ENCODE measurements around the gene PELO.
A peak's percentile ranks its signal among the peaks of the same experiment; 100 is the strongest.

The PELO gene

DNA sequence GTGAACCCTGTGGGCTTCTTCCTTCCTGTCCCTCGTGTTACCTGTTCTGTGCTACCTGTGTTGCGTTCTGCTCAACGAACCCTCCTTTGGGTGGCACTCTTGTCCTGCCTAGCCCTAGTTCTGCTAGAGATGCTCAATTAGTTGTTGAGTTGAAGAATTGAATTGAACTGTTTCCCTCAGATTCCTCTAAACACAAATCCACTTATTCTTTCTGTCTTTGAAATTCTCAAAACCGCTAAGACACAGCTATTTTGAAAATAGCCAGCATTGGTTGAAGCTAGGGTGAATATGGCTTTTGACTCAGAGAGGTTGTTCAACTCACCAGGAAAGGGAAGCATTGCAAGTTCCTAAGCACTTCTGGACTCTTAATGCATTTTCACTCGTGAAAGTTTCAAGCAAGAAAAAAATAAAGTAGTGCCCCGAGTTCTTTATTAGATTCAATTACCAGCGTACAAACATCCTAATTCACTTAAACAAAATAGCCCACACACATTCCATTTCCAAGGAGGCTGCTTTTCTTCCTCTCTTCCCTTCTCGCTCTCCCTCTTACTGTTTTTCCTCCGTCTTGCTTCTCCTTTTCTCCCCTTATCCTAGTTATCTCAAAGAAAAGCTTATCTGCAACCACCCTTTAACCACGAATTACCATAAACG lies 642 bp upstream of the PELO start:
- Histone ChIP-seq H4K20me1 (ENCODE audit: insufficient read depth, low read length) (no peaks in the 10 kb centered on the region), H3K9me3 (ENCODE audit: insufficient read depth, low read length, severe bottlenecking) (no peaks in the 10 kb centered on the region), H2AFZ (ENCODE audit: low read depth, low read length) (peak overlapping the region; percentile 73), H3K79me2 (ENCODE audit: insufficient read depth, low read length) (peaks cover 44% of the 10 kb centered on the region), H3K4me3 (ENCODE audit: low read depth in 1 of 2, low read length in 2 of 2) (peak overlapping the region; percentile 31 to 64; a peak in 3 of 4 replicates), H3K27ac (ENCODE audit: low read length) (peak overlapping the region; percentile 74), H3K27me3 (ENCODE audit: insufficient read depth, low read length, poor library complexity) (no peaks in the 10 kb centered on the region), H3K9ac (ENCODE audit: low read depth, low read length) (peak overlapping the region; percentile 63), H3K36me3 (ENCODE audit: insufficient read depth, low read length) (0 out of 2 replicates have a peak, but pooled peaks cover under 1% of the 10 kb centered on the region), H3K4me2 (ENCODE audit: insufficient read depth, low read length) (peak overlapping the region; percentile 70), H3K4me1 (ENCODE audit: insufficient read depth, low read length) (peaks cover 49% of the 10 kb centered on the region)
- DNase-seq (no peak), ATAC-seq (ENCODE audit: insufficient read depth, low read depth) (no peak)
- TF ChIP-seq, protein P1, sequence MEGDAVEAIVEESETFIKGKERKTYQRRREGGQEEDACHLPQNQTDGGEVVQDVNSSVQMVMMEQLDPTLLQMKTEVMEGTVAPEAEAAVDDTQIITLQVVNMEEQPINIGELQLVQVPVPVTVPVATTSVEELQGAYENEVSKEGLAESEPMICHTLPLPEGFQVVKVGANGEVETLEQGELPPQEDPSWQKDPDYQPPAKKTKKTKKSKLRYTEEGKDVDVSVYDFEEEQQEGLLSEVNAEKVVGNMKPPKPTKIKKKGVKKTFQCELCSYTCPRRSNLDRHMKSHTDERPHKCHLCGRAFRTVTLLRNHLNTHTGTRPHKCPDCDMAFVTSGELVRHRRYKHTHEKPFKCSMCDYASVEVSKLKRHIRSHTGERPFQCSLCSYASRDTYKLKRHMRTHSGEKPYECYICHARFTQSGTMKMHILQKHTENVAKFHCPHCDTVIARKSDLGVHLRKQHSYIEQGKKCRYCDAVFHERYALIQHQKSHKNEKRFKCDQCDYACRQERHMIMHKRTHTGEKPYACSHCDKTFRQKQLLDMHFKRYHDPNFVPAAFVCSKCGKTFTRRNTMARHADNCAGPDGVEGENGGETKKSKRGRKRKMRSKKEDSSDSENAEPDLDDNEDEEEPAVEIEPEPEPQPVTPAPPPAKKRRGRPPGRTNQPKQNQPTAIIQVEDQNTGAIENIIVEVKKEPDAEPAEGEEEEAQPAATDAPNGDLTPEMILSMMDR (IDR thresholded peaks at IDR 0.05; ENCODE audit: borderline replicate concordance, extremely low read depth, low read length, poor library complexity, severe bottlenecking) = peak; percentile 58
- TF ChIP-seq EZH2 (IDR thresholded peaks at IDR 0.05; ENCODE audit: borderline replicate concordance, low read depth, low read length, severe bottlenecking) = no peak

DNA sequence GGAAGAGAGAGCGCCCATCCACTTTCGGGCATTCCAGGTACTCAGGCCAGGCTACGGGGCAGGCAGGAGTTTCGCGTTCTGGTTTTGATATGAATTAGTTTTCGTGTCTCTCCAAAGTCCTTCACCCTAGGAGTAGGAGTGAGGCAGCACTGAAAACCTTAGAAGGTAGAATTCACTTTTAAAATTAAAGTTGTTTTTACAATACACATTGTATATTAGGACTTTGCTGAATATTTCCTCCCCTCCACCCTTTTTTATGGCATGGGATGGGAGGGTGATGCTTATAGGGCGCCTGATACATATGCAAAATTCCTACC lies 747 bp downstream of the PELO start:
- no peaks in the 10 kb centered on the region for H4K20me1 ChIP-seq (ENCODE audit: insufficient read depth, low read length)
- no peaks in the 10 kb centered on the region for H3K9me3 ChIP-seq (ENCODE audit: insufficient read depth, low read length, severe bottlenecking)
- peaks cover 61% of the 10 kb centered on the region for H3K4me1 ChIP-seq (ENCODE audit: insufficient read depth, low read length)
- DNase-seq (no peak), ATAC-seq (ENCODE audit: insufficient read depth, low read depth) (no peak)
- H3K27me3 ChIP-seq (ENCODE audit: insufficient read depth, low read length, poor library complexity) = no peaks in the 10 kb centered on the region
- H3K4me3 ChIP-seq (ENCODE audit: low read depth in 1 of 2, low read length in 2 of 2) = peak overlapping the region; percentile 31 to 64; a peak in 3 of 4 replicates
- peak overlapping the region; percentile 70 for H3K4me2 ChIP-seq (ENCODE audit: insufficient read depth, low read length)
- H2AFZ ChIP-seq (ENCODE audit: low read depth, low read length) = peak overlapping the region; percentile 73
- peaks cover 58% of the 10 kb centered on the region for H3K79me2 ChIP-seq (ENCODE audit: insufficient read depth, low read length)
- peak overlapping the region; percentile 63 for H3K9ac ChIP-seq (ENCODE audit: low read depth, low read length)
- 0 out of 2 replicates have a peak, but pooled peaks cover 5% of the 10 kb centered on the region for H3K36me3 ChIP-seq (ENCODE audit: insufficient read depth, low read length)
- peak overlapping the region; percentile 74 for H3K27ac ChIP-seq (ENCODE audit: low read length)
- TF ChIP-seq, protein P1 (IDR thresholded peaks at IDR 0.05; ENCODE audit: borderline replicate concordance, extremely low read depth, low read length, poor library complexity, severe bottlenecking) = no peak
- TF ChIP-seq EZH2 (IDR thresholded peaks at IDR 0.05; ENCODE audit: borderline replicate concordance, low read depth, low read length, severe bottlenecking) = no peak

- H3K4me3 ChIP-seq (ENCODE audit: low read depth in 1 of 2, low read length in 2 of 2) = peak overlapping the region; percentile 31 to 64; a peak in 3 of 4 replicates
- H3K4me2 ChIP-seq (ENCODE audit: insufficient read depth, low read length) = peak overlapping the region; percentile 70
- no peak for DNase-seq
- no peaks in the 10 kb centered on the region for H3K27me3 ChIP-seq (ENCODE audit: insufficient read depth, low read length, poor library complexity)
- H2AFZ ChIP-seq (ENCODE audit: low read depth, low read length) = no peak overlapping the region
- H3K36me3 ChIP-seq (ENCODE audit: insufficient read depth, low read length) = 0 out of 2 replicates have a peak, but pooled peaks cover 5% of the 10 kb centered on the region
- peak overlapping the region; percentile 74 for H3K27ac ChIP-seq (ENCODE audit: low read length)
- no peaks in the 10 kb centered on the region for H3K9me3 ChIP-seq (ENCODE audit: insufficient read depth, low read length, severe bottlenecking)
- no peak for ATAC-seq (ENCODE audit: insufficient read depth, low read depth)
- peak overlapping the region; percentile 63 for H3K9ac ChIP-seq (ENCODE audit: low read depth, low read length)
- no peaks in the 10 kb centered on the region for H4K20me1 ChIP-seq (ENCODE audit: insufficient read depth, low read length)
- TF ChIP-seq EZH2 (IDR thresholded peaks at IDR 0.05; ENCODE audit: borderline replicate concordance, low read depth, low read length, severe bottlenecking) = no peak
- TF ChIP-seq, protein P1 (IDR thresholded peaks at IDR 0.05; ENCODE audit: borderline replicate concordance, extremely low read depth, low read length, poor library complexity, severe bottlenecking) = no peak
- peaks cover 67% of the 10 kb centered on the region for H3K79me2 ChIP-seq (ENCODE audit: insufficient read depth, low read length)
- peaks cover 68% of the 10 kb centered on the region for H3K4me1 ChIP-seq (ENCODE audit: insufficient read depth, low read length)
Observed at GRCh38 chr5:52789378-52789777, 1.7 kb downstream of the PELO start.
